DOHH2 (cell line): ENCODE measurements around the gene MAGI1.

Experiments used
- H3F3A ChIP-seq: fragments of 200-600 bp; sonication (generic), shearing (Covaris generic); 2 replicates; pipeline ENCODE4 v1.6.0; 2016; ENCODE audit warnings: antibody characterized with exemption, mild to moderate bottlenecking; ENCODE audit not compliant: control insufficient read depth, insufficient read depth
- H3K27ac ChIP-seq: fragments of 200-600 bp; sonication (generic); 2 replicates; pipeline ENCODE4 v1.5.1; 2014; ENCODE audit warnings: low read depth, mild to moderate bottlenecking, low read length, moderate library complexity
- H3K27me3 ChIP-seq: fragments of 200-600 bp; sonication (generic); 2 replicates; pipeline ENCODE4 v1.6.1; 2014; ENCODE audit warnings: mild to moderate bottlenecking, low read length, mixed read lengths; ENCODE audit not compliant: control insufficient read depth
- H3K36me3 ChIP-seq: fragments of 200-600 bp; sonication (generic); 2 replicates; pipeline ENCODE4 v1.6.1; 2014; ENCODE audit warnings: mild to moderate bottlenecking, low read length, moderate library complexity, mixed read lengths; ENCODE audit not compliant: control insufficient read depth
- H3K4me1 ChIP-seq: fragments of 200-600 bp; sonication (generic); 2 replicates; pipeline ENCODE4 v1.6.1; 2014; ENCODE audit warnings: mild to moderate bottlenecking, low read length, mixed read lengths; ENCODE audit not compliant: control insufficient read depth
- H3K4me2 ChIP-seq: fragments of 200-600 bp; sonication (generic); 2 replicates; pipeline ENCODE4 v1.6.0; 2014; ENCODE audit warnings: mild to moderate bottlenecking, low read length, moderate library complexity
- H3K4me3 ChIP-seq: fragments of 200-600 bp; sonication (generic); 2 replicates; pipeline ENCODE4 v1.5.1; 2014; ENCODE audit warnings: mild to moderate bottlenecking, low read length, mixed read lengths
- H3K79me2 ChIP-seq: fragments of 200-600 bp; sonication (generic); 2 replicates; pipeline ENCODE4 v1.6.1; 2014; ENCODE audit warnings: mild to moderate bottlenecking, low read length, mixed read lengths; ENCODE audit not compliant: control insufficient read depth
- H3K9me2 ChIP-seq: fragments of 200-600 bp; sonication (generic); replicated peaks from 2 replicates; pipeline ENCODE4 v1.6.1; 2014; ENCODE audit warnings: mild to moderate bottlenecking, low read length, mixed read lengths; ENCODE audit not compliant: control insufficient read depth
- H3K9me3 ChIP-seq: fragments of 200-600 bp; sonication (generic); 2 replicates; pipeline ENCODE4 v1.6.1; 2014; ENCODE audit warnings: antibody characterized with exemption, low read length, mixed read lengths; ENCODE audit not compliant: control insufficient read depth, insufficient read depth
- H4K20me1 ChIP-seq: fragments of 200-600 bp; sonication (generic); 2 replicates; pipeline ENCODE4 v1.6.0; 2014; ENCODE audit warnings: low read depth, mild to moderate bottlenecking, antibody characterized with exemption, low read length, moderate library complexity; ENCODE audit not compliant: control insufficient read depth, insufficient read depth
- EZH2phosphoT487 ChIP-seq: fragments of 200-600 bp; sonication (generic); IDR thresholded peaks from 2 replicates; pipeline ENCODE4 v1.6.1; 2017; ENCODE audit warnings: borderline replicate concordance, mild to moderate bottlenecking, antibody characterized with exemption, low read length, moderate library complexity, mixed read lengths
- TF ChIP-seq, protein P1 (sequence below): fragments of 200-600 bp; sonication (generic); IDR thresholded peaks from one replicate; pipeline ENCODE4 v1.5.1; 2014; ENCODE audit warnings: antibody characterized with exemption, mild to moderate bottlenecking, low read depth, low read length; ENCODE audit not compliant: poor library complexity, severe bottlenecking

Gene MAGI1

DNA sequence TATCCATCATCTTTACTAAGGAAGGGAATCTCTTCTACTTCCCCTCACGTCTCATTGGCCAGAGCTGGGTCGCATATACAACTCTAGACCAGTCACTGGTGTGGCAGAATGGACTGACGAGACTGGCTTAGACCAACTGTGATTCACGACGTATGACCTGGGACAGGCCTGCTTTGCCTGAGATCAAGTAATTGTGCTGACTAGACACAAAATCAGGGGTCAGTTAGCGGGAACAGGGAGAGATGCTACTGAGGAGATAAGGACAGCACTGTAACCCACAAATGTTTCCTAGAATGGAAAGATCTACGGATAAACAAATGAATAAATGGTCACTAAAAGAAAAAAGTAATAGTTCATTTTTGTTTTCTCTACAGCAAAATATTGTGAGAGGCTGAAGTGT, 308.3 kb downstream of the MAGI1 start:
- Histone ChIP-seq H3K27me3 (no peaks in the 10 kb centered on the region), H3F3A (no peaks in the 10 kb centered on the region), H3K9me3 (no peaks in the 10 kb centered on the region), H3K36me3 (no peaks in the 10 kb centered on the region), H3K4me2 (no peak overlapping the region), H4K20me1 (no peaks in the 10 kb centered on the region), H3K4me3 (no peak overlapping the region), H3K27ac (no peak overlapping the region), H3K4me1 (no peaks in the 10 kb centered on the region), H3K79me2 (no peaks in the 10 kb centered on the region), H3K9me2 (no peaks in the 10 kb centered on the region)
- TF ChIP-seq EZH2phosphoT487, result no peak
- TF ChIP-seq, protein P1, sequence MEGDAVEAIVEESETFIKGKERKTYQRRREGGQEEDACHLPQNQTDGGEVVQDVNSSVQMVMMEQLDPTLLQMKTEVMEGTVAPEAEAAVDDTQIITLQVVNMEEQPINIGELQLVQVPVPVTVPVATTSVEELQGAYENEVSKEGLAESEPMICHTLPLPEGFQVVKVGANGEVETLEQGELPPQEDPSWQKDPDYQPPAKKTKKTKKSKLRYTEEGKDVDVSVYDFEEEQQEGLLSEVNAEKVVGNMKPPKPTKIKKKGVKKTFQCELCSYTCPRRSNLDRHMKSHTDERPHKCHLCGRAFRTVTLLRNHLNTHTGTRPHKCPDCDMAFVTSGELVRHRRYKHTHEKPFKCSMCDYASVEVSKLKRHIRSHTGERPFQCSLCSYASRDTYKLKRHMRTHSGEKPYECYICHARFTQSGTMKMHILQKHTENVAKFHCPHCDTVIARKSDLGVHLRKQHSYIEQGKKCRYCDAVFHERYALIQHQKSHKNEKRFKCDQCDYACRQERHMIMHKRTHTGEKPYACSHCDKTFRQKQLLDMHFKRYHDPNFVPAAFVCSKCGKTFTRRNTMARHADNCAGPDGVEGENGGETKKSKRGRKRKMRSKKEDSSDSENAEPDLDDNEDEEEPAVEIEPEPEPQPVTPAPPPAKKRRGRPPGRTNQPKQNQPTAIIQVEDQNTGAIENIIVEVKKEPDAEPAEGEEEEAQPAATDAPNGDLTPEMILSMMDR, result no peak

DNA sequence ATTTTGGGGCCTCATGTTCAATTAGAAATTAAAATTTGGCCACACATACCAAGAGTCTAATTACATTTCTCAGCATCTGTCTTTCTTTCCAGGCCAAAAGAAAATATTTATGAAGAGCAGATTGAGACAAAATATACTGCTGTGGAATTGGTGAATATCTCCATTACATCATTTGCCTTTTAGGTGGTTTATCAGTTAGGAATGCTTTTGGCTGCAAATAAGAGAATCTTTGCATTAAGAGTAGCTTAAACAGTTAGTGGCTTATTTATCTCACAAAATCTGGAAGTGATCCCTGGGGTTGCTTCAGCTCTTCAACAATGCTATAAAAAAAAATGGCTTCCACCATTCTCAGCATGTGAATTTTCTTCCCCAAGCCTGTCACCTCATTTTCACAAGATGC, 308.7 kb downstream of the MAGI1 start:
- TF ChIP-seq EZH2phosphoT487, result no peak
- TF ChIP-seq, protein P1, result no peak

DNA sequence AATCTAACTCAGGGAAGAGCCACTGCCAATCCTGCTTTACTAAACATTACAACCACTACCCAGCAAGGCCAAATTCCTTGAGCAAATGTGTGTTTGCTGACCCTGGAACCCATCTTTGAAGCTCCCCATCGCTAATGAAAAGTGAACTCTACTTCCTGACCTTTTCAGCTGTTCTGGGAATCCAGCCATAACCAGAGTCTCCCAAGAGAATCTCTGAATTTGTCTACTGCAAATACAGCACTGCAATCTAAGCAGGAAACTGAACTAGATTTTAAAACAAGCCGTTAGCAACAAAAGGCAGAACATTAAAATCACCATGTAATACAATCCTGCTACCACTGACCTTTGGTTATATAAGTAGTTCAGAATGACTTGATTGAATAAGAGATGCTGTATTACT, 309.2 kb downstream of the MAGI1 start:
- no peaks in the 10 kb centered on the region for H4K20me1 ChIP-seq
- no peaks in the 10 kb centered on the region for H3K79me2 ChIP-seq
- TF ChIP-seq, protein P1, result no peak
- TF ChIP-seq EZH2phosphoT487, result no peak
- no peaks in the 10 kb centered on the region for H3K9me2 ChIP-seq
- H3K4me1 ChIP-seq, result no peaks in the 10 kb centered on the region
- no peak overlapping the region for H3K4me2 ChIP-seq
- H3K36me3 ChIP-seq, result no peaks in the 10 kb centered on the region
- no peaks in the 10 kb centered on the region for H3F3A ChIP-seq
- H3K27ac ChIP-seq, result no peak overlapping the region
- H3K27me3 ChIP-seq, result no peaks in the 10 kb centered on the region
- no peak overlapping the region for H3K4me3 ChIP-seq
- H3K9me3 ChIP-seq, result no peaks in the 10 kb centered on the region

More for the DNA sequence above, 308.7 kb downstream of the MAGI1 start:
- Histone ChIP-seq H3K27ac (no peak overlapping the region), H3K36me3 (no peaks in the 10 kb centered on the region), H3F3A (no peaks in the 10 kb centered on the region), H3K4me2 (no peak overlapping the region), H4K20me1 (no peaks in the 10 kb centered on the region), H3K79me2 (no peaks in the 10 kb centered on the region), H3K27me3 (no peaks in the 10 kb centered on the region), H3K9me2 (no peaks in the 10 kb centered on the region), H3K4me1 (no peaks in the 10 kb centered on the region), H3K4me3 (no peak overlapping the region), H3K9me3 (no peaks in the 10 kb centered on the region)

DNA sequence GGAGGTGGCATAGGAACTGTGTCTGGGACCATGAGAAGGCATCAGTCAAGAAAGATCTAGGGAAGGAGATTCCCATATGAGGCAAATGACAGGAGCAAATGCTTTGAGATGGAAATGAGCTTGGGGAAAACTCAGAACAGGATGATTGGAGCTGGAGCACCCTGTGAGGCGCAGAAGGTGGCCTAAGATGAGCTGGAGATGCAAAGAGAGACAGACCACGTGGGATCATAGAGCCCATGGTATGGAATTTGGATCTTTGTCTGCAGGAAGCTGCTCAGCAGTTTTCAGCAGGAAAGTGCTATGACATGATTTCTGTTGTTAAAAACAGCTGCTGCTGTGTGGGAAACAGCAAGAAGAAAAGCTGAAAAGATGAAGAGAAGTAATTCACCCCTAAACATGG, 310.6 kb downstream of the MAGI1 start:
- no peak overlapping the region for H3K4me2 ChIP-seq
- no peaks in the 10 kb centered on the region for H4K20me1 ChIP-seq
- no peaks in the 10 kb centered on the region for H3K9me2 ChIP-seq
- no peaks in the 10 kb centered on the region for H3F3A ChIP-seq
- H3K4me3 ChIP-seq, result no peak overlapping the region
- no peak overlapping the region for H3K27ac ChIP-seq
- no peaks in the 10 kb centered on the region for H3K27me3 ChIP-seq
- no peaks in the 10 kb centered on the region for H3K4me1 ChIP-seq
- TF ChIP-seq EZH2phosphoT487, result no peak
- TF ChIP-seq, protein P1, result no peak
- H3K9me3 ChIP-seq, result no peaks in the 10 kb centered on the region
- no peaks in the 10 kb centered on the region for H3K79me2 ChIP-seq
- no peaks in the 10 kb centered on the region for H3K36me3 ChIP-seq
